GM21423 (cell line): ENCODE data around the gene CCDC197.

Experiments used
- ATAC-seq: cut with Tn5 transposase; IDR thresholded peaks from one replicate; pipeline ENCODE4 v1.9.1; 2021; ENCODE audit warnings: mild to moderate bottlenecking, moderate library complexity; ENCODE audit not compliant: unreplicated experiment

Gene CCDC197

GRCh38 chr14:94040796-94041195 lies 43.7 kb downstream of the CCDC197 start:
- ATAC-seq: no peak

GRCh38 chr14:94041551-94042346 lies 44.6 kb downstream of the CCDC197 start:
- no peak for ATAC-seq

DNA sequence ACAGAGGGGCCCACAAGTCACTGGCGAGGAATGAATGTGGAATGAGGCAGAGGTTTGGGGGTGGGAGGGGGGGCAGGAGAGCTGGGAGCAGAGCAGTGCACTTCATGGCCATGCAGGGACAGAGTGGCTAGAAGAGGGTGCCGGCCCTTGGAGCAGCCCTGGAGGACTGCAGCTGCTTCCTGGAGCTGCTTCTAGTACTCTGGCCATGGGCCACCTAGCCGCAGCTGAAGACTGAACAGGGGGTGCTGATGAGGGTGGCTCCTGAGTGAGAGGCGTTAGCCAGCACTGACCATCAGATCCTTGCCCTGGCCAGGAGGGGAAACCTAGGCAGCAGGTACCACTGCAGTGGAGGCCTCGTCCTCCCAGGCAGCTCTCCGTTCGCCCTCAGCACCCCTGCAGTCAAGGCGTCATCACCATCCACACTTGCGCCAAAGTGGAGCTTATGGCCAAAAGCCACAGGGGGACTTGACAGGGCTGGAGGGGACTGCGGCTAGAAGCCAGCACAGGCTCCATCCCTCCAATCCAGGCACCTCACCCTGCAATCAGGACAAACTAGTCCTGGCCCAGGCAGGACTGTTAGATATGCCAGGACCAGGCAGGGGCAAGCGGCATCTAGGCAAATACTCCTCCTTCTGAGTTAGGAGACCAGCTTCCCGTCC lies 45.5 kb downstream of the CCDC197 start:
- no peak for ATAC-seq

- no peak for ATAC-seq
Measured at GRCh38 chr14:94043111-94043755, 46.1 kb downstream of the CCDC197 start.

GRCh38 chr14:94043756-94044475 lies 46.8 kb downstream of the CCDC197 start:
- no peak for ATAC-seq

- no peak for ATAC-seq
Measured at GRCh38 chr14:94044476-94045091, 47.5 kb downstream of the CCDC197 start.

- no peak for ATAC-seq
Measured at GRCh38 chr14:94045101-94045500, 48.0 kb downstream of the CCDC197 start.

DNA sequence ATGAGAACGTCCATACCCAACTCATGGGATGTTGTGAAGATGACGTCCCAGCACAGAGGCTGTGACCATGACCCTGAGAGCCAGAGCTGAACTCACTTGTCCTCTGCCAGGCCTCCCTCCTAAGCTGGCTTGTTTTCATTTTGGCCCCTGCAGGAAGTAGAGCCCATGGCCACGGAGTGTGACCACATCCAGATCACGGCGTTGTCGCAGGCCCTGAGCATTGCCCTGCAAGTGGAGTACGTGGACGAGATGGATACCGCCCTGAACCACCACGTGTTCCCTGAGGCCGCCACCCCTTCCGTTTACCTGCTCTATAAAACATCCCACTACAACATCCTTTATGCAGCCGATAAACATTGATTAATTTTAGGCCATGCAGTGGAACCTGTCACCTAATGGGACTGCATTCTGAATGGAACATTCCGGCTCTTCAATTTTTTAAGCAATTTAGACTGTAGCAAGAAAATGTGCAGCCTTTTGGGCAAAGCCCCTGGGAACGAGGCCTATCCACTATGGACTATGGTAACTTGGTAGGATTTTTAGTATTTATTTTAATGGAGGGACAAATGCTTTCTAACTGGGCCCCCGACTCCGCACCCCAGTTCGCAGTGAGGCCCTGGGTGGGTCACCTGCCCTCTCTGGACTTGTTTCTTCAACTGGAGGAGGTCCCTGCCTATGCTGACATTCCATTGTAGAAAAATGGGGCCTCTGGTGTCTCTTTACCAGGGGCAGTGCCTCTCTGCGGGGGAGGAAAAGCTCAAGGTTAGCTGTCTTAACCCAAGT lies 48.7 kb downstream of the CCDC197 start:
- no peak for ATAC-seq

GRCh38 chr14:94046696-94047250 lies 49.7 kb downstream of the CCDC197 start:
- ATAC-seq: no peak

GRCh38 chr14:94047581-94047980 lies 50.5 kb downstream of the CCDC197 start:
- no peak for ATAC-seq

- no peak for ATAC-seq
Measured at GRCh38 chr14:94048691-94049624, 51.9 kb downstream of the CCDC197 start.

- ATAC-seq: no peak
Measured at GRCh38 chr14:94049625-94050023, 52.5 kb downstream of the CCDC197 start.

- ATAC-seq: no peak
Measured at GRCh38 chr14:94050231-94050880, 53.3 kb downstream of the CCDC197 start.

GRCh38 chr14:94051115-94051514 lies 54.0 kb downstream of the CCDC197 start:
- no peak for ATAC-seq

DNA sequence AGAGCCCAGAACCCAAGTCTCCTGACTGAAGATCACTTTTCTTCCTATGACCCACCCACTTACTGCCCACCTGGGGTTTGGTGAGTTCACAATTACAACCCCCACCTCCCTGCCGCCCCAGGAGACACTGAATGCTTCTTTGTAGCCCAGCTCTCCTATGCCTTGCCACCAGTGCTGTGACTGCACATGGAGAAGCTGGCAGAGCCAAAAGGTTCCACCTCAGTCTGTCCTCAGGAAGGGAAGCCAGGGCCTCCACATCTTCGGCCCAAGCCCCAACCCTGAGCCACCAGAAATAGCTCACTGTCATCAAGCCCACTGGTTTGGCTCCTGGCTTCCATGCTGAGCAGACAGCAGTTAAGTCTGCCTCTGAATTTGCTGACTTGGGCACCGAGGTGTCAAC lies 54.7 kb downstream of the CCDC197 start:
- ATAC-seq: no peak

DNA sequence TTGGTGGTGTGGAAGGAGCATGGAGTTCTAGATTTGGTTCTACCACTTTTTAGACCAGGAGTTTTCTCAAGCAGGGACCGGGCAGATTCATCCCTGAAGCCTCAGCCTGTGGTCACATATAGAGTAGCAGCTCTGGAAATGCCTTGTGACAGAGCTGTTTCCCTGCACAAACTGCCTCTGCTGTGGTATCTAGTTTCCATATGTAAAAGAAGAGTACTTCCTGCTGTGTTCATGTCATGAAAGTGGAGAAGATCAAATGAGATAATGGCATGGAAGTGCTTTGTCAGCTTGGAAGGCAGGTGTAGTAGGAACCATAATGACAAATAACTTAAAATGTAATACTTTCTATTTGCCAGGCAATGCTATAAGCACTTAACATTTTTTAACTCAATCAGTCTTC lies 55.1 kb downstream of the CCDC197 start:
- no peak for ATAC-seq

DNA sequence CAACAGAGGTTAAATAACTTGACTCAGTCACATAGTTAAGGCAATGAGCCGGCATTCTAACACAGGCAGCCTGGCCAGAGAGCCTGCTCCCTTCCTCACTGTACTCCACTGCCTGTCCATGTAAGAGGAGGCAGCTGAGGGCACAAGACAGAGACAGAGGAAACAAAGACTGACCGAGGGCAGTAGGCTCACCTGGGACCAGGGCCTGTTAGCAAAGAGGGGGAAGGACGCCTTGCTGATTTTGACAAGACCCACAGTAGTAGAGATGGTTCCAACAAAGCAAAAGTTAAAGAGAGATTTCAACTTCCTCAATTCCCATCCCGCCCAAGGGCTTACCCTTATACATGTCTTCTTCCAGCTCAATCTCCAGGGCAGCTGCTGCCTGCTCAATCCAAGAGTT lies 55.6 kb downstream of the CCDC197 start:
- no peak for ATAC-seq

GRCh38 chr14:94054401-94054800 lies 57.3 kb downstream of the CCDC197 start:
- no peak for ATAC-seq
